Activated naive CD8-positive, alpha-beta T cell treated with anti-CD3 and anti-CD28 coated beads, Interleukin-2, amount 10 ng/mL, durations not matched to agents 7 days and 5 days (primary cell): Measurements from ENCODE around the gene SPECC1L. TPM values are rescaled to one million over a fixed set of nuclear protein-coding genes. Genes with fewer than 3 reads are reported as not detected.

Experiments used
- ATAC-seq: fragments of 150-1000 bp; cut with Tn5 transposase; one replicate; pipeline ENCODE4 v1.10.0; 2021; ENCODE audit warnings: low read depth, moderate library complexity
- POLR2A ChIA-PET: fragments of 350-600 bp; sonication (Branson Sonifier 250); formaldehyde crosslinking; loops from one replicate; lab custom pipeline; 2021; ENCODE audit warnings: antibody characterized with exemption; lab: Charles Lee
- DNase-seq: peaks from one replicate; pipeline ENCODE4 v3.0.0; 2021
- H3K27ac Mint-ChIP-seq: one replicate; pipeline ENCODE4 v1.8.0; 2022; ENCODE audit warnings: mild to moderate bottlenecking, mixed read lengths
- H3K27me3 Mint-ChIP-seq: one replicate; pipeline ENCODE4 v1.8.0; 2022; ENCODE audit warnings: mild to moderate bottlenecking, moderate library complexity, mixed read lengths
- H3K36me3 Mint-ChIP-seq: one replicate; pipeline ENCODE4 v1.8.0; 2021; ENCODE audit warnings: mild to moderate bottlenecking, mixed read lengths
- H3K4me1 Mint-ChIP-seq: one replicate; pipeline ENCODE4 v1.8.0; 2021; ENCODE audit warnings: mixed read lengths
- H3K4me3 Mint-ChIP-seq: one replicate; pipeline ENCODE4 v1.8.0; 2022; ENCODE audit warnings: mild to moderate bottlenecking, moderate library complexity, mixed read lengths
- H3K9me3 Mint-ChIP-seq: one replicate; pipeline ENCODE4 v1.8.0; 2021; ENCODE audit warnings: mixed read lengths
- total RNA-seq, 2 experiments: library from RNA; stranded (reverse); gene quantifications; one replicate each; pipeline ENCODE4 v1.2.3, GENCODE V29; 2021

SPECC1L gene
- total RNA-seq, 2 experiments from 2014 or later, result 55.4 to 59.4 TPM

DNA sequence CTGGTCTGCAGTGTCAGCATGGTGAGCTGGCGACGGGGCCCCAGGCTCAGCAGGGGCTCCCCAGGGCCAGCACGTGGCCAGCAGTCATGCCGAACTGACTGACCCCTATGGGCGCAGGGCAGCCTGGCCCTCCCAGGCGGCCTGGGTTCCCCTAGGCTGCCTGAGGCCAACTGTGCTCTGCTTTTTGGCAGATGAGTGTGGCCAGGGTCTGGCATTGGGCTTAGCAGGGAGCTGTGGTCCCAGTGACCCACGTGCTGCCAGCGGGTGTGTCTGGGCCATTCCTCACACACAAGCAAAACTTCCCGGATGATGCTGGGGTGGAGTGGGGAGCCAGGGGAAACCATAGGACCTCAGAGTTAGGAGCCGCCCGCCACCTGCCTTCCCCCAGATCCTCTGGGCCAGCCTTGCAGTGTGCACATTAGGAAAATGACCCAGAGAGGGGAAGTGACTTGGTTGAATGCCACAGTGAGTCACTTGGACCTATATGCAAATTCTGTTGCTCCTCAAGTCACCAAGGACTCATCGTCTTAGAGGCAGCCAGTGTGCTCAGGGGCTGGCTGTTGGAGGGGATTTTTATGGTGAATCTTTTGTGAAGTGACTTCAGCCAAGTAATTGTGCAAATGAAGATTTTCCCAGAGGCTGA, 163.3 kb downstream of the SPECC1L start:
- Mint-ChIP-seq H3K4me1 (peaks cover 75% of the 10 kb centered on the region), H3K4me3 (peak overlapping the region; percentile 77), H3K27me3 (no peaks in the 10 kb centered on the region), H3K36me3 (peaks cover 7% of the 10 kb centered on the region), H3K9me3 (no peaks in the 10 kb centered on the region), H3K27ac (peak overlapping the region; percentile 90)
- DNase-seq (peak; percentile 44), ATAC-seq (peak; percentile 32)
- POLR2A ChIA-PET, result interaction anchor here (0.6 to 6.3 kb wide), 3 partner anchors 9 to 49 kb away, joined by 3 to 54 read pairs (median 3); partner anchors contain the start of gene ADORA2A

DNA sequence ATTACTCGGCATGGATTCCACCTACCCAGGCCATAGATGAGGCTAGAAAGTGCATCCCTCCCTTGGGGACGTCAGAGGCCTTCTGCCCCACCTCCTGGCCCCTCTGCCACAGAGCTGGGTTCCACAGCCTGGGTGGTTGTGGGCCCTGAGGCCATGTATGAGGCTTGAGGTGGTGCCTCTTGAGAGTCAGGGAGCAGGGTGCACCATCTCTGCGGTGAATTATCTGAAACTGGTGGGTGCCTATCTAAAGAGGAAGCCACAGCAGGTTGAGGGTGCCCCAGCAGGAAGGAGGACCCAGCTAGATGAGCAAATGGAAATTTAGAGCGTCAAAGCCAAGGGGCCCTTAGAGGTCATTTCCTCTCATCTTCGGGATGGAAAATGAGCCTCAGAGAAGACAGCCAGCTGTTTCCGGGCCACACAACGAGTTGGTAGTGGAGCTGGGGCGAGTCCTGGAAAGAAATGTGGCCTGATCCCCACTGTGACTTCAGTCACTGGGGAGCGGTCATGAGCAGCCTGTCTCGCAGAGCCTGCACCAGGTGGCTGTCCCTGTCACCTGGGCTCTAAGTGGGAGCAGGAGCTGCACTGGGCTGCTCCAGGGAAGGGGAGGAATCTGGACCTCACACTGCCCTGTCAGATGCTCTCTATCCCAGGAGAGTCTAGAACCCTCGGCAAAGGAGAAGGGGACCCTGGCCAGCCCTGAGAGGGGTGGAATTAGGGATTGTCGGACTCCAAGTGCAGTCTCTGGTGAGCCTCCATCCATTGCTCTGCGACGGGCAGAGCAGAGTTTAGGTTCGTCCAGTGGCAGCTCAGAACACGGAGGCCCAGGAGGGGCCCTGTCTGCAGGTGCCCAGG, 164.1 kb downstream of the SPECC1L start:
- H3K9me3 Mint-ChIP-seq, result no peaks in the 10 kb centered on the region
- H3K4me1 Mint-ChIP-seq, result peaks cover 71% of the 10 kb centered on the region
- peak; percentile 81 for DNase-seq
- H3K4me3 Mint-ChIP-seq, result peak overlapping the region; percentile 77
- ATAC-seq, result peak; percentile 66
- H3K27ac Mint-ChIP-seq, result peak overlapping the region; percentile 90
- POLR2A ChIA-PET, result interaction anchor here (0.6 to 6.3 kb wide), 5 partner anchors 10 to 164 kb away, joined by 3 to 54 read pairs (median 4); partner anchors contain the start of genes ADORA2A and SPECC1L
- H3K27me3 Mint-ChIP-seq, result no peaks in the 10 kb centered on the region
- H3K36me3 Mint-ChIP-seq, result peaks cover 7% of the 10 kb centered on the region

DNA sequence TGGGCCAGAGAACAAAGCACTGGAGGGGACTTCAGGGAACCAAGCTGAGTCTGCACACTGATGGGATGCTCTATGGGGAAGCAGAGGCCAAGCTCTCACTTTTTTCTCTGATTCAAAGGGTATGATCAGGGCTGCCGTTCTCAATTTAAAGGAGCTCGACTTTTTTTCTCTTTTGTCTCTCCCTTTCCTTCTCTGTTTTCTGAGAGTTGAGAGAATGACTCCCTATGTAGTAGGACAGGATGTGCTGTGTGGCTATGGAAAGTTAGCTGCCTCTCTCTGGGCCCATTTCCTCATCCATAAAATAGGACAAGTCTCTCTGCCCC, 164.7 kb downstream of the SPECC1L start:
- Mint-ChIP-seq H3K27me3 (no peaks in the 10 kb centered on the region), H3K36me3 (peaks cover 7% of the 10 kb centered on the region), H3K27ac (peak overlapping the region; percentile 90), H3K9me3 (no peaks in the 10 kb centered on the region), H3K4me3 (peak overlapping the region; percentile 77), H3K4me1 (peaks cover 68% of the 10 kb centered on the region)
- POLR2A ChIA-PET, result interaction anchor here (1.1 to 6.3 kb wide), 4 partner anchors 10 to 164 kb away, joined by 3 to 54 read pairs (median 5); partner anchors contain the start of genes ADORA2A and SPECC1L
- DNase-seq, result no peak
- ATAC-seq, result no peak

DNA sequence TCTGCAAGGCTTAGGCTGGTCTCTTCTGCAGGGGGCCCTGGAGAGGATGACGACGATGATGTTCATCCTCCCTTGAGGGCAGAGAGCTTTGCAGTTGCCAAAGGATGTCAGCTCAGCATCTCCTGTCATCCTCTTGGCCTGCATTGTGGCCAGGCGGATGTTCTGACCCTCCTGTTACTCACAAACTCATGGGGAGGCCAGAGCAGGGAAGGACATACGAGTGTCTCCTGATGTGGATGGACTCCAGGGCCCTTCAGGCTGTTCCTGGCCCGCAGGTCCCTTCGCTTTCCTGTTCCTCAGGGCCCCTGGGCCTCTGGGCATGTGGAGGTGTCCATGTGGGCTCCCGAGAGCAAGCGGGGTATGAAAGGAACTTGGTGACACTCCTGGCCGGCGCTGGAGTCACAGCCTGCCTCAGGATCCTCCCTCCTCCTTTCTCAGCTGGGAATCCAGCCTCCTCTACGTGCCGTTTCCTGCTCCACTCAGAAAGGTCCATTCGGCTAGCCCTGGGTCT, 165.3 kb downstream of the SPECC1L start:
- peaks cover 9% of the 10 kb centered on the region for H3K36me3 Mint-ChIP-seq

DNA sequence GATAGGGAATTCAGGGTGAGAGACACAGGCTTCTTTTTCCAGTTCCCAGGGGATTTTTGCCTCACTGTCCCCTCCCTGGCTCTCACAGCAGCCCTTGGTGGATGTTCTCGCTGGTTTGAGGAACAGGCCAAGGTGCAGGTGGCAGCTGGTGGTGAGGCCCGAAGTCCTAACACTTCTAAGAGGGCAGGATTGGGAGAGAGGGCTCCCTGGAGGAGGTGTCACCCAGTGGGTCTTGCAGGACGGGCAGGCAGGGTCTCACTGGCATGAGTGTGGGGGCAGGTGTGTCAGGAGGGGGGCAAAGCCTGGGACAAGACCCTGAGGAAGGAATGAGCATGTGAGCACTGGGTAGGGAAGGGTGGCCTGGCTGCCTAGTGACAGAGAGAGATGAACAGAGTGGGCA, 165.9 kb downstream of the SPECC1L start:
- peaks cover 10% of the 10 kb centered on the region for H3K36me3 Mint-ChIP-seq
- H3K4me1 Mint-ChIP-seq, result peaks cover 72% of the 10 kb centered on the region
- no peaks in the 10 kb centered on the region for H3K9me3 Mint-ChIP-seq
- DNase-seq (no peak), ATAC-seq (no peak)
- no peak overlapping the region for H3K4me3 Mint-ChIP-seq
- POLR2A ChIA-PET, result interaction anchor here (6.3 kb wide), 1 partner anchor 11 kb away, joined by 54 read pairs; the partner anchor contains the start of gene ADORA2A
- peak overlapping the region; percentile 52 for H3K27ac Mint-ChIP-seq
- H3K27me3 Mint-ChIP-seq, result no peaks in the 10 kb centered on the region

More for the DNA sequence above, 165.3 kb downstream of the SPECC1L start:
- no peak for ATAC-seq
- POLR2A ChIA-PET, result interaction anchor here (1.5 to 6.3 kb wide), 3 partner anchors 11 to 165 kb away, joined by 4 to 54 read pairs (median 6); partner anchors contain the start of genes ADORA2A and SPECC1L
- Mint-ChIP-seq H3K27me3 (no peaks in the 10 kb centered on the region), H3K4me3 (peak overlapping the region; percentile 15), H3K4me1 (peaks cover 72% of the 10 kb centered on the region), H3K9me3 (no peaks in the 10 kb centered on the region), H3K27ac (peak overlapping the region; percentile 58)
- peak; percentile 28 for DNase-seq

DNA sequence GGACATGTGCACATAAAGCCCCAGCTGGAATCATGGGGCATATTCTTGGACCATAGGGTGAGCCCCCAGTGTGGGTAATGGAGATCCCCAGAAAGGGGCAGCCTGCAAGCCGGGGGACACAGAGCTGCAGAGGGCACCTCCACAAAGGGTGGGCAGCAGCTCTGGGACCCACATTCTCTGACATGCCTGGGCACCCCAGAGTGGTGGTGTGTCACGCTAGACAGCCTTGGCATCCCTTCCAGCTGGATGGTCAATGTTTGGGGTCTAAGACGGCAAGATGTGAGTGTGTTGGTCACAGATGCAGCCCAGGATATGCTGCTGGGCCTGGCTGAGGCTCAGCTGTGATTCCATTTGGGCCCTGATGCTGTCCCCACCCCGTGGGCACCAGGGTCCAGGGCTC, 166.5 kb downstream of the SPECC1L start:
- no peaks in the 10 kb centered on the region for H3K9me3 Mint-ChIP-seq
- ATAC-seq, result no peak
- H3K27ac Mint-ChIP-seq, result peak overlapping the region; percentile 53
- DNase-seq, result peak; percentile 26
- no peaks in the 10 kb centered on the region for H3K27me3 Mint-ChIP-seq
- peaks cover 13% of the 10 kb centered on the region for H3K36me3 Mint-ChIP-seq
- POLR2A ChIA-PET, result interaction anchor here (1.2 to 6.3 kb wide), 2 partner anchors 8 to 12 kb away, joined by 3 to 54 read pairs; partner anchors contain the start of gene ADORA2A
- peaks cover 69% of the 10 kb centered on the region for H3K4me1 Mint-ChIP-seq
- no peak overlapping the region for H3K4me3 Mint-ChIP-seq

DNA sequence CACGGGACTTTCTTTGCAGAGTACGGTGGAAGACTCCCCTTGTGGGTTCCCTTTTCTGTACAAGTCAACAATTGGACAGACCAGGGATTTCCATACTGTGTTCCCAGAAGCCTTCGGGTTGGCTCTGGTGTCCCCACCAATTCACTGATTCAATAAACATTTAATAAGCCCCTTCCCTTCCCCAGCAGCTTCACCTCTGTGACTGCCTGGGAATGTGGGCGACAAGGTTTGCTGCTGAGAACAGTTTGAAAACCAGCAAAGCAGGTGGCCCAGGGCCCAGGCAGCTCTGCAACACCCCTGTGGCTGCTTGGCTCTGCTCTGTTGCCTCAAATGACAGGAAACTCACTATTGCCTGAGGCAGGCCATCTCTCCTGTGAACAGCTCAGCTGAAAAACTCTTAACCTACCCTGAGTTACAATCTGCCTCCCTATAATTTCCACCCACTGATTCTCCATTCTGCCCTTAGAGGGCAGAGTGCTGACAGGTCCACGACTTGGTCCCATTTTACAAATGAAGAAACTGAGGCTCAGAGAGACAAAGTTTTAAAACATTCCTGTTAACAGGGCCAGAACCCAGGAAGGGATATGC, 167.2 kb downstream of the SPECC1L start:
- Mint-ChIP-seq H3K9me3 (no peaks in the 10 kb centered on the region), H3K27me3 (no peaks in the 10 kb centered on the region), H3K36me3 (peaks cover 13% of the 10 kb centered on the region), H3K4me3 (no peak overlapping the region), H3K27ac (peak overlapping the region; percentile 53), H3K4me1 (peaks cover 62% of the 10 kb centered on the region)
- peak; percentile 50 for ATAC-seq
- POLR2A ChIA-PET, result interaction anchor here (1.2 to 6.3 kb wide), 2 partner anchors 8 to 13 kb away, joined by 3 to 54 read pairs; partner anchors contain the start of gene ADORA2A
- peak; percentile 40 for DNase-seq

DNA sequence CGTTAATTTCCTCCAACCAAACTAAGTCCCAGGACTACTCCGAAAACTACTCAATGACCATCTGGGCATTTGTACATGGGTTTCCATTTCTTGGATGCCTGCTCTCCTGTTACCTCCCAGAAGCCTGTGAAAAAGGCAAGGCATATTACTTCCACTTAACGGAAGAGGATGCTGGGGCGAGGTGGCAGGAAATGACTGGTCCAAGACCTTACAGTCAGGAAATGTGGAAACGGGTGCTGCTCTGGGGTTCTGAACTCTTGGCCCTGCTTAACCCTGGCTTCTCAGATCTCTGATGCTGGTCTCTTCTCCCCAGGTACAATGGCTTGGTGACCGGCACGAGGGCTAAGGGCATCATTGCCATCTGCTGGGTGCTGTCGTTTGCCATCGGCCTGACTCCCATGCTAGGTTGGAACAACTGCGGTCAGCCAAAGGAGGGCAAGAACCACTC, 169.7 kb downstream of the SPECC1L start:
- H3K4me3 Mint-ChIP-seq, result no peak overlapping the region
- DNase-seq (no peak), ATAC-seq (no peak)
- H3K27ac Mint-ChIP-seq, result peak overlapping the region; percentile 36
- H3K36me3 Mint-ChIP-seq, result peaks cover 11% of the 10 kb centered on the region
- no peaks in the 10 kb centered on the region for H3K9me3 Mint-ChIP-seq
- H3K4me1 Mint-ChIP-seq, result peaks cover 46% of the 10 kb centered on the region
- POLR2A ChIA-PET, result no interaction called here
- no peaks in the 10 kb centered on the region for H3K27me3 Mint-ChIP-seq

DNA sequence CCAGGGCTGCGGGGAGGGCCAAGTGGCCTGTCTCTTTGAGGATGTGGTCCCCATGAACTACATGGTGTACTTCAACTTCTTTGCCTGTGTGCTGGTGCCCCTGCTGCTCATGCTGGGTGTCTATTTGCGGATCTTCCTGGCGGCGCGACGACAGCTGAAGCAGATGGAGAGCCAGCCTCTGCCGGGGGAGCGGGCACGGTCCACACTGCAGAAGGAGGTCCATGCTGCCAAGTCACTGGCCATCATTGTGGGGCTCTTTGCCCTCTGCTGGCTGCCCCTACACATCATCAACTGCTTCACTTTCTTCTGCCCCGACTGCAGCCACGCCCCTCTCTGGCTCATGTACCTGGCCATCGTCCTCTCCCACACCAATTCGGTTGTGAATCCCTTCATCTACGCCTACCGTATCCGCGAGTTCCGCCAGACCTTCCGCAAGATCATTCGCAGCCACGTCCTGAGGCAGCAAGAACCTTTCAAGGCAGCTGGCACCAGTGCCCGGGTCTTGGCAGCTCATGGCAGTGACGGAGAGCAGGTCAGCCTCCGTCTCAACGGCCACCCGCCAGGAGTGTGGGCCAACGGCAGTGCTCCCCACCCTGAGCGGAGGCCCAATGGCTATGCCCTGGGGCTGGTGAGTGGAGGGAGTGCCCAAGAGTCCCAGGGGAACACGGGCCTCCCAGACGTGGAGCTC, 170.2 kb downstream of the SPECC1L start:
- no peak for DNase-seq
- H3K27ac Mint-ChIP-seq, result peak overlapping the region; percentile 70
- H3K4me3 Mint-ChIP-seq, result no peak overlapping the region
- peaks cover 11% of the 10 kb centered on the region for H3K36me3 Mint-ChIP-seq
- H3K9me3 Mint-ChIP-seq, result no peaks in the 10 kb centered on the region
- peaks cover 44% of the 10 kb centered on the region for H3K4me1 Mint-ChIP-seq
- POLR2A ChIA-PET, result no interaction called here
- no peak for ATAC-seq
- no peaks in the 10 kb centered on the region for H3K27me3 Mint-ChIP-seq

DNA sequence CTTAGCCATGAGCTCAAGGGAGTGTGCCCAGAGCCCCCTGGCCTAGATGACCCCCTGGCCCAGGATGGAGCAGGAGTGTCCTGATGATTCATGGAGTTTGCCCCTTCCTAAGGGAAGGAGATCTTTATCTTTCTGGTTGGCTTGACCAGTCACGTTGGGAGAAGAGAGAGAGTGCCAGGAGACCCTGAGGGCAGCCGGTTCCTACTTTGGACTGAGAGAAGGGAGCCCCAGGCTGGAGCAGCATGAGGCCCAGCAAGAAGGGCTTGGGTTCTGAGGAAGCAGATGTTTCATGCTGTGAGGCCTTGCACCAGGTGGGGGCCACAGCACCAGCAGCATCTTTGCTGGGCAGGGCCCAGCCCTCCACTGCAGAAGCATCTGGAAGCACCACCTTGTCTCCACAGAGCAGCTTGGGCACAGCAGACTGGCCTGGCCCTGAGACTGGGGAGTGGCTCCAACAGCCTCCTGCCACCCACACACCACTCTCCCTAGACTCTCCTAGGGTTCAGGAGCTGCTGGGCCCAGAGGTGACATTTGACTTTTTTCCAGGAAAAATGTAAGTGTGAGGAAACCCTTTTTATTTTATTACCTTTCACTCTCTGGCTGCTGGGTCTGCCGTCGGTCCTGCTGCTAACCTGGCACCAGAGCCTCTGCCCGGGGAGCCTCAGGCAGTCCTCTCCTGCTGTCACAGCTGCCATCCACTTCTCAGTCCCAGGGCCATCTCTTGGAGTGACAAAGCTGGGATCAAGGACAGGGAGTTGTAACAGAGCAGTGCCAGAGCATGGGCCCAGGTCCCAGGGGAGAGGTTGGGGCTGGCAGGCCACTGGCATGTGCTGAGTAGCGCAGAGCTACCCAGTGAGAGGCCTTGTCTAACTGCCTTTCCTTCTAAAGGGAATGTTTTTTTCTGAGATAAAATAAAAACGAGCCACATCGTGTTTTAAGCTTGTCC, 171.0 kb downstream of the SPECC1L start:
- H3K4me1 Mint-ChIP-seq, result peaks cover 41% of the 10 kb centered on the region
- POLR2A ChIA-PET, result no interaction called here
- ATAC-seq, result no peak
- DNase-seq, result no peak
- no peak overlapping the region for H3K27ac Mint-ChIP-seq
- H3K9me3 Mint-ChIP-seq, result no peaks in the 10 kb centered on the region
- no peak overlapping the region for H3K4me3 Mint-ChIP-seq
- no peaks in the 10 kb centered on the region for H3K27me3 Mint-ChIP-seq
- H3K36me3 Mint-ChIP-seq, result peaks cover 11% of the 10 kb centered on the region

DNA sequence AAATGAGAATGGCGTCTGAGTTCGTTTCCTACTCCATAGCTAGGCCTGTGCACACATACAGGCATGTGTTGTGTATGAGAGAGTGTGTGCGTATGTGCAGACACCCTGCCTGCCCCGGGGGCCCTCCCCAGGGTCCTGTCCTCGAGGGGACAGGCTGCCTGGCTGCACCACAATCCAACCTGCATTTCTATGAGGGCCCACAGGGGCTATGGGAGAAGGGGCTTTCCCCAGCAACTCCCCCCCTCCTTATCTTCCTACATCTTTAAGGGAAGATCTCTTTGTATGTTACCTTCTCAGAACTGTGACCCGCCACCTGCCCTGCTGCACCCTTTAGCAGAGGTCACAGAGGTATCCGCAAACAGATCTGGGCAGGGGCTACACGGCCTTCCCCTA, 171.7 kb downstream of the SPECC1L start:
- Mint-ChIP-seq H3K9me3 (no peaks in the 10 kb centered on the region), H3K27me3 (no peaks in the 10 kb centered on the region), H3K4me3 (no peak overlapping the region), H3K4me1 (peaks cover 35% of the 10 kb centered on the region), H3K36me3 (peaks cover 11% of the 10 kb centered on the region), H3K27ac (no peak overlapping the region)
- ATAC-seq, result no peak
- POLR2A ChIA-PET, result no interaction called here
- no peak for DNase-seq
